Activated T-cell treated with anti-CD3 and anti-CD28 coated beads, Interleukin-2, amount 50 U/mL, for 48 hours (primary cell): ENCODE results near the gene INSM1.
A peak's percentile ranks its signal among the peaks of the same experiment; 100 is the strongest.

Experiments
- DNase-seq, 2 experiments: peaks; one replicate each; pipeline ENCODE4 v3.0.0-alpha.2; 2020

Gene INSM1

DNA sequence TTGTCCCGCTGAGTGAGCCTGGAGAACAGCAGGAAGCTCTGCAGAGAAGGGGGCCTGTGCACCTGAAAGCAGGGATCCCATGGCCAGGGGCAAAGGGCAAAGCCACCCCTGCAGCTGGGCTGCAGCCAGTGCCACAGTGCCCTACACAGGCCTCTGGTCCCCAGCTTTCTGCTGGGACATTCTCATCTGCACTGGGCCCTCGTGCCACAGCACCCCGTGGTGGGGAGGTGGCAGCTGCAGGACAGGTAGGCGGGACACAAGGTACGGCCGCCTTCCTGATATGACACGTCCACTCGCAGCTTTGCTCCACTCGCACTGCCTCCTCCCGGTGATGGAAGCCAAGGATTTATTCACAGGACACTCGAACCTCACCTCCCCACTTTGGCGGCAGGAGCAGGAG, 27.2 kb downstream of the INSM1 start:
- no peak for DNase-seq

GRCh38 chr20:20395903-20396568, 28.1 kb downstream of the INSM1 start:
- no peak for DNase-seq

DNA sequence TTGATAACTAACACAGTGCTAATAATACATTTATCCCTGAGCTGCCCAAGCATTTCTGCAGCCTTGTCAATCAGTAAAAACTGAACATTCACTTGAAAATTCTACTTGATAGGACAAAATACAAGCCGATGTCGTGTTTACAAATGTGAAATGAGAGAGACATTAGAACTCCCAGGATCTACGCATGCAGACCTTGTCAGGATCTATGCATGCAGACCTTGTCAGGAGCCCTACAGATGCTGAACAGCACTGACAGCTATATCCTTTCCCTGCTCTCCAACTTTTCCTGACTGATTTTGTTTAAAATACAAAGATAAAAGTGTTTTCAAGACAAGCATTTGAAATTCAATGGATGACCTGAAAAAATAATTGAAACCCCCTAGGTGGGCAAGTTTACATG, 28.9 kb downstream of the INSM1 start:
- DNase-seq, result no peak

DNA sequence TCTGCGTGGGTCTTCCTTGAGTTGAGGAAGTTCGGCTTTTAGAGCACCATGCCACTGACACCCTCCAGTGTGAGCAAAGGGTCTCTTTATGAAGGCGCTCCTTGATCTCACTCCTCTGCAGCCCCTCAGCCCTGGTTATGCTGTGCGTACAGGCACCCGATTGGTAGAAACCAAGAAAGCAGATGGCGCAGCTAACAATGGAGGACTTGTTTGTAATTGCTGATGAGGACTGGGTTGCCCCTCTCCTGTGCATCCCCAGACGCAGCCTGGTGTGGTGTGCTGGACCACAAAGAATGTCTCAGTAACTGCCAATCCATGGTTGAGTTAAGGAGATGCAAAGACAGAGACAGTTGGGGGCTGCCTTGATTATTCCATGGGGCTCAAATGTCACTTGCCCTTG, 30.2 kb downstream of the INSM1 start:
- no peak for DNase-seq

- DNase-seq, result no peak
Observed at GRCh38 chr20:20399531-20400500, 31.9 kb downstream of the INSM1 start.

DNA sequence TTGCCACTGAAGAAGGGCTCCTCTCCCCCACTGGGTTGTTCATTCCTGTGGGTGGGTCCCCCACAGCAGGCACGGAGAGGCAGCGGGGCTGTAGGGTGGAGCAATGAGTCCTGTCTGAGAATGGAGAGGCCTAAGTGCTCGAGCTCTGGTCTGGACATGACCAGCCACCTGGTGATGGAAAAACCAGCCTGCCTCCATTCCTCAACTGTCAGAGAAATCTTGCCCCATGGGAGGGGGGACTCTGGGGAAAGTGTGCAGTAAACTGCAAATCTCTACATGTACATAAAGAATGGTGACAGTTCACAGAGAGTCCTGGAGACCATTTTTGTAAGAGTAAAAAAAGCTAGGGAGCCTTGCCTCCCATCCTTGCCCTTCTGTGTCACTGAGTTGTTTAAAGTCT, 34.1 kb downstream of the INSM1 start:
- no peak for DNase-seq

GRCh38 chr20:20404633-20405032, 36.7 kb downstream of the INSM1 start:
- DNase-seq, result no peak

- DNase-seq, result no peak
Observed at GRCh38 chr20:20405623-20406022, 37.7 kb downstream of the INSM1 start.

DNA sequence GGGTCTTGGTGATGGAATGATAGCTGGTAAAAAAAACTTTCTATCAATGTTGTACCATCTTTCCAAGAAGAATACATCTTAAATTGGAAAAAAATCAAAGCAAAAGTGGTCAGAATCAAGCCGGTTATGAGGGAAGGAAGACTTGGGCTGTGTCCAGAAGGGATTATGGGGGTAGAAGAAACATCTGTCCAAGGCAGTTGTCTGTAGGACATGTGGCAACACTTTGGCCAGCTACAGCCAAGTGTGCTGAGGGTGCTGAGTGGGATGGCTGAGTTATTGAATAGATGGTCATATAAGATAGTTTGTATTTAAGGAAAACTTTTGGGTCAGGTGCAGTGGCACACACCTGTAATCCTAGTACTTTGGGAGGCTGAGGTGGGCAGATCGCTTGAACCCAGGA, 38.4 kb downstream of the INSM1 start:
- no peak for DNase-seq

- no peak for DNase-seq
Observed at GRCh38 chr20:20407891-20408805, 40.2 kb downstream of the INSM1 start.

GRCh38 chr20:20409331-20409730, 41.4 kb downstream of the INSM1 start:
- no peak for DNase-seq

GRCh38 chr20:20410678-20411077, 42.8 kb downstream of the INSM1 start:
- no peak for DNase-seq

GRCh38 chr20:20411402-20411801, 43.5 kb downstream of the INSM1 start:
- no peak for DNase-seq

- no peak for DNase-seq
Observed at GRCh38 chr20:20411836-20412235, 43.9 kb downstream of the INSM1 start.

GRCh38 chr20:20412750-20413149, 44.8 kb downstream of the INSM1 start:
- DNase-seq, result peak; percentile 32 to 36

- no peak for DNase-seq
Observed at GRCh38 chr20:20413810-20414281, 45.9 kb downstream of the INSM1 start.

DNA sequence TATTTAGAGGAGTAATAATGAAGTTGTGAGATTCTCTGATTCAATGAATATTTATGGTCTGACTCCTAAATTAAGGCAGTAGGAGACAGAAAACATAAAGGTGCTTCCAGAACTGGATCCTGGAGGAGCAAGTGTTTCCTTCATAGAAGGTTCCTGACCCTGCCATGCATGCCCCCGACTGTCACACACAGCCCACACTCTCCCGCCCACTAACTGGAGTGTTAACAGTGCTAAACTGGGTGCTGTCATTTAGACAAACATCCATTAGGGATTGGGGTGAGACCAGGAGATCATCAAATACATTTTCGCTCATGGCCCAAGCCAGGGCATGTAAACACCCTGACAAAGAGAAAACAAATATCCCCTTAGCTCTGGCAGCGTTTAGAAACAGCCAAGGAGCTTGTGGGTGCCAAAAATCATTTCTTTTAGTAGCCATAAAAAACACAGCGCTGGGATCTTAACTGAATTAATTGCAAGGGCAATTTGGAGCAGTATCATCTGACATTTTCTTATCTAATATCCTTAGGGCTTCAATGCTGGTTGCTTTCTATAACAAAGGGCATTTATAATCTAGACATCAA, 46.8 kb downstream of the INSM1 start:
- no peak for DNase-seq

- no peak for DNase-seq
Observed at GRCh38 chr20:20415321-20415720, 47.4 kb downstream of the INSM1 start.

- no peak for DNase-seq
Observed at GRCh38 chr20:20417876-20418676, 50.2 kb downstream of the INSM1 start.
